ENCODE data around the gene P2RY13. TPM values are rescaled to one million over a fixed set of nuclear protein-coding genes. Genes with fewer than 3 reads are reported as not detected.

P2RY13 gene
- total RNA-seq, 1 donor, result not detected

DNA sequence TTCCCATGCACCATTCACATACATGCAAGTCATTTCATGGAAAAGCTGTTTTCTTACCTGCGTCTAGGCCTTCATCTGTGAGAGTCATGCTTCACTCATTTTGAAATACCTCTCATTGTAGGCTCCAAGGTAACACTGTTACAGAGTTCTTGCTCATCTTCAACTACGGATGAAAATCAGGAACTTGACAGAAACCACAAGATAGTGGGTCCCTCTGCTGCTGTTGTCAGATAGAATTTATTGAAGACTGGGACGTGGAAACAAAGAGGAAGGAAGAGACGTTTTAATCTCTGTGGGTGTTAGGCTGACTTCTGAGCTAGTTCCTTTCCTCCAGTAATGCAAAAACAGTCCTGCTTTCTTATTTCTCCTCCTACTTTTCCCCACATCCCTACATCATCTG, 51.1 kb downstream of the P2RY13 start, which contains the start of gene P2RY14:
TSS of gene P2RY14 (minus strand) at position 313 of the 400 bp plus-strand sequence. CDS start 64,226 bp downstream, outside the sequence.
- Histone ChIP-seq H3K27ac (ENCODE audit: low read depth, low read length) (no peak within 1 kb of the TSS), H3K36me3 (ENCODE audit: insufficient read depth, low read length) (no peaks in the 10 kb centered on the region), H3K4me2 (ENCODE audit: insufficient read depth, low read length) (no peak within 1 kb of the TSS), H3K79me2 (ENCODE audit: insufficient read depth, low read length) (no peaks in the 10 kb centered on the region), H2AFZ (ENCODE audit: low read length) (no peak within 1 kb of the TSS), H3K27me3 (ENCODE audit: insufficient read depth, low read length) (peaks cover 4% of the 10 kb centered on the region), H4K20me1 (ENCODE audit: insufficient read depth, low read length) (no peaks in the 10 kb centered on the region), H3K4me3 (ENCODE audit: insufficient read depth, low read length) (no peak within 1 kb of the TSS), H3K4me1 (ENCODE audit: insufficient read depth, low read length) (no peaks in the 10 kb centered on the region), H3K9me3 (ENCODE audit: low read depth, low read length) (no peaks in the 10 kb centered on the region)
- no peak for TF ChIP-seq CTCF (IDR thresholded peaks at IDR 0.05; ENCODE audit: extremely low read depth, low read depth, low read length)
- DNase-seq (ENCODE audit: insufficient read length, low spot score, missing footprints), result no peak

DNA sequence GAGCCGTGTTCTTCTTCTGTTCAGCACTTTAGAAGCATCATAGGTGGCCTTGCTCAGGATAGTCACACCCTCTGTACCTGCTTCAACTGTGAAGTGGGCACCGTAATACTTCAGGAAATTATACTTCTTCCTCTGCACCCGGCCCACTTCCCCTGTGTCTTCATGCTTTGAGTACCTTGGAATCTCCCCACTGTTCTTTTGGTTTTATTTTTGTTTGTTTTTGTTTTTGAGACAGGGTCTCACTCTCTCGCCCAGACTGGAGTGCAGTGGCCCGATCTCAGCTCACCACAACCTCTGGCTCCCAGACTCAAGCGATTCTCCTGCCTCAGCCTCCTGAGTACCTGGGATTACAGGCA, 52.7 kb downstream of the P2RY13 start:
- Histone ChIP-seq H3K36me3 (ENCODE audit: insufficient read depth, low read length) (no peaks in the 10 kb centered on the region), H3K4me3 (ENCODE audit: insufficient read depth, low read length) (no peak overlapping the region), H3K79me2 (ENCODE audit: insufficient read depth, low read length) (no peaks in the 10 kb centered on the region), H3K27me3 (ENCODE audit: insufficient read depth, low read length) (peaks cover 13% of the 10 kb centered on the region), H3K4me1 (ENCODE audit: insufficient read depth, low read length) (no peaks in the 10 kb centered on the region), H2AFZ (ENCODE audit: low read length) (no peak overlapping the region), H3K9me3 (ENCODE audit: low read depth, low read length) (no peaks in the 10 kb centered on the region), H4K20me1 (ENCODE audit: insufficient read depth, low read length) (no peaks in the 10 kb centered on the region), H3K4me2 (ENCODE audit: insufficient read depth, low read length) (no peak overlapping the region), H3K27ac (ENCODE audit: low read depth, low read length) (no peak overlapping the region)
- no peak for DNase-seq (ENCODE audit: insufficient read length, low spot score, missing footprints)
- TF ChIP-seq CTCF (IDR thresholded peaks at IDR 0.05; ENCODE audit: extremely low read depth, low read depth, low read length), result no peak

Other genes starting within 250 kb of the P2RY13 start
- gene MED12L, start 243.9 kb downstream of the P2RY13 start, total RNA-seq, result 0.59 and 2.2 TPM in 2 replicates
- gene GPR171, start 126.3 kb downstream of the P2RY13 start, total RNA-seq, result not detected in 2 replicates
- gene P2RY14, start 51.0 kb downstream of the P2RY13 start, total RNA-seq, result not detected in 2 replicates
- gene GPR87, start 12.7 kb downstream of the P2RY13 start, total RNA-seq, result not detected in 2 replicates
- gene P2RY12, start 55.2 kb upstream of the P2RY13 start, total RNA-seq, result not detected in 2 replicates
- gene IGSF10, start 131.5 kb upstream of the P2RY13 start, total RNA-seq, result 1.4 and 2.7 TPM in 2 replicates

Measured in osteoblast (primary cell).